Activated CD4-positive, alpha-beta T cell treated with anti-CD3 and anti-CD28 coated beads for 36 hours (primary cell): ENCODE measurements around the gene KLHL40. TPM values are rescaled to one million over a fixed set of nuclear protein-coding genes. Genes with fewer than 3 reads are reported as not detected.

ENCODE experiments used
- ATAC-seq: fragments of 200-7000 bp; cut with Tn5 transposase; one replicate; pipeline ENCODE4 v1.10.0; 2021; ENCODE audit warnings: mild to moderate bottlenecking, moderate library complexity
- CTCF ChIA-PET: fragments of 350-600 bp; sonication (Branson Sonifier 250); formaldehyde crosslinking; loops from one replicate; lab custom pipeline; 2021; ENCODE audit warnings: antibody characterized with exemption; lab: Charles Lee
- POLR2A ChIA-PET: fragments of 350-600 bp; sonication (Branson Sonifier 250); formaldehyde crosslinking; loops from one replicate; lab custom pipeline; 2021; ENCODE audit warnings: antibody characterized with exemption, inconsistent platforms; lab: Charles Lee
- DNase-seq: peaks from one replicate; pipeline ENCODE4 v3.0.0-alpha.2; 2020
- H3K27ac Mint-ChIP-seq: one replicate; pipeline ENCODE4 v1.8.0; 2021; ENCODE audit warnings: mixed read lengths
- H3K27me3 Mint-ChIP-seq: one replicate; pipeline ENCODE4 v1.8.0; 2021; ENCODE audit warnings: mixed read lengths
- H3K36me3 Mint-ChIP-seq: one replicate; pipeline ENCODE4 v1.8.0; 2021; ENCODE audit warnings: low read depth, mixed read lengths
- H3K4me1 Mint-ChIP-seq: one replicate; pipeline ENCODE4 v1.8.0; 2021; ENCODE audit warnings: mixed read lengths
- H3K4me3 Mint-ChIP-seq: one replicate; pipeline ENCODE4 v1.8.0; 2021; ENCODE audit warnings: mild to moderate bottlenecking, moderate library complexity, mixed read lengths
- H3K9me3 Mint-ChIP-seq: one replicate; pipeline ENCODE4 v1.8.0; 2021; ENCODE audit warnings: low read depth, mixed read lengths
- intact Hi-C, 2 experiments: fragments of 100-400 bp; cut with DNase I in 1 of 2; cut with micrococcal nuclease in 1 of 2; formaldehyde crosslinking; loops; one replicate each; pipeline versions ENCODE4 v1.14.2 to v1.15.1; 2022 to 2024; cut with DNase I, micrococcal nuclease
- total RNA-seq, 2 experiments: library from RNA; stranded (reverse); gene quantifications; one replicate each; pipeline ENCODE4 v1.2.3, GENCODE V29; 2021

The KLHL40 gene
- total RNA-seq, 2 experiments from 2014 or later: not detected

DNA sequence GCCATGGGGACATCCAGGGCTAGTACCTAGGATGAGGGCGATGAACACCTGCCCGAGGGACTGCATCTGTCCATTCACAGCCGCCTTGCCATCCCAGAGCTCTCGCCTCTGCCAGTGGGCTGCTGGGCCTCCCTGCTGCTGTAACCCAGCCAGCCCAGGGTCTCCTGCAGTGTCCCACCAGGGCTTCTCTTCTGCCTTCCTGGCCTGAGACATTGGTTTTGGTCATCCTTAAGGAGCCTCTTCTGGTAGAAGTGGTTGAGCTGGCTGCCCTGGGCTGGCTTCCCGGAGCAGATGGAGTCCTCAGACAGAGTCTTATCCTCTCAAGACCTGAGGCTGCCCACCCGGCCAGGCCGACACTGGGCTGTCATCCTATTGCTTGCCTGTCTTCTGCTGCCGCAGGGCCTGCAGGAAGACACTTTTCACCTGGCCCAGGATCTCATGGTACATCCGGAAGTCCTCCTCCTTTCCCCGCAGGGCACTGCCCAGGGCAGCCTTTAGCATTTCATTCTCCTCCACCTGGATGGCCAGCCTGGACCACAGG, 23.3 kb downstream of the KLHL40 start:
- ChIA-PET CTCF (no interaction called here), POLR2A (no interaction called here)
- Mint-ChIP-seq H3K4me3 (no peak overlapping the region), H3K9me3 (no peaks in the 10 kb centered on the region), H3K4me1 (no peaks in the 10 kb centered on the region), H3K36me3 (no peaks in the 10 kb centered on the region), H3K27me3 (no peaks in the 10 kb centered on the region), H3K27ac (no peak overlapping the region)
- no peak for DNase-seq
- ATAC-seq: no peak
- intact Hi-C loops: no loop called here

DNA sequence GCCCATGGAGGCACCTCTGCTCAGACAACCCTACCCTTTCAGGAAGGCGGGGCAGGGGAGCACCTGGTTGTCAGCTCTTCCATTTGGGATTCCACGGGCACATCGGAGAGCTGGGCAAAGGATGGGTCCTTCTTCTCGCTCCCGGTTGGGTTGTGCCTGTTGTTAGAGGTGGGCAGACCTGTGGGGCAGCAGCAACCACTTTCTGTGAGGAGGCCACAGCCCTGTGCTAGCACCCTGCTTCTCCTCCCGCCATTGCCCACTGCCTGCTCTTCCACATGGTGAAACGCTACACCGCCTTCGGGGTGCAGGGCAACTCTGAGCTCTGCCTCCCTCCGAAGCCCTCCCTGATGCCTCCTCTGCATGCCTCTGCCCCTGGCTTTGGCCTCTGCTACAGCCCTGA, 24.3 kb downstream of the KLHL40 start:
- H3K36me3 Mint-ChIP-seq: no peaks in the 10 kb centered on the region
- no peak overlapping the region for H3K4me3 Mint-ChIP-seq
- no peaks in the 10 kb centered on the region for H3K4me1 Mint-ChIP-seq
- DNase-seq (no peak), ATAC-seq (no peak)
- peaks cover 2% of the 10 kb centered on the region for H3K27me3 Mint-ChIP-seq
- ChIA-PET CTCF (no interaction called here), POLR2A (no interaction called here)
- no peaks in the 10 kb centered on the region for H3K9me3 Mint-ChIP-seq
- intact Hi-C loops: no loop called here
- no peak overlapping the region for H3K27ac Mint-ChIP-seq

DNA sequence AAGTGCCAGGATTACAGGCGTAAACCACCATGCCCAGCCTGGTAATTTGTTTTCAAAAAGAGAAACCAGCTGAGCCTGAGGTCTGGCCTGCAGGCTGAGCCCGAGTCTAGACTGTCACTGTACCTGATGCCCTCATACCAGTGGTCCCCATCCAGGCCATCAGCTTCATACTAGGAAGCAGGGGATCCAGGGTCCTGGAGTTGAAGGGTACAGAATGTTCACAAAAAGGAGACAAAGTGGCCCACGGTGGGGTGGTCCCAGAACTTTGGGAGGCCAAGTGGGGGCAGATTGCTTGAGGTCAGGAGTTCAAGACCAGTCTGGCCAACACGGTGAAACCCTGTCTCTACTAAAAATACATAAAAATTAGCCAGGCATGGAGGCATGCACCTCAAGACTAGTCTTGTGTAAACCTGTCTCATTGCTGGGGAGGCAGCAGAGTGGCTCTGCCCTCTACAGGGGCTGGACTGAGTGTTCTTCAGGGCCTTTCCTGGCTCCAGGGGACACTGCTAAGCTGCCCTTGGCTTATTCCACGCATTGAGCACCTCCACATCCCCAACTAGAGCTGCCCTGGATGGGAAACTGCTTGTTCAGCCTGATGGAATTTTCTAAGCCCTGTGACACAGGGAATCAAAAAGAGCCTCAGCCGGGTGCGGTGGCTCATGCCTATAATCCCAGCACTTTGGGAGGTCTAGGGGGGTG, 25.1 kb downstream of the KLHL40 start:
- ChIA-PET CTCF (no interaction called here), POLR2A (no interaction called here)
- H3K27ac Mint-ChIP-seq: no peak overlapping the region
- DNase-seq (no peak), ATAC-seq (no peak)
- H3K36me3 Mint-ChIP-seq: no peaks in the 10 kb centered on the region
- intact Hi-C loops: no loop called here
- H3K9me3 Mint-ChIP-seq: no peaks in the 10 kb centered on the region
- H3K4me3 Mint-ChIP-seq: no peak overlapping the region
- H3K27me3 Mint-ChIP-seq: peaks cover 2% of the 10 kb centered on the region
- H3K4me1 Mint-ChIP-seq: no peaks in the 10 kb centered on the region

DNA sequence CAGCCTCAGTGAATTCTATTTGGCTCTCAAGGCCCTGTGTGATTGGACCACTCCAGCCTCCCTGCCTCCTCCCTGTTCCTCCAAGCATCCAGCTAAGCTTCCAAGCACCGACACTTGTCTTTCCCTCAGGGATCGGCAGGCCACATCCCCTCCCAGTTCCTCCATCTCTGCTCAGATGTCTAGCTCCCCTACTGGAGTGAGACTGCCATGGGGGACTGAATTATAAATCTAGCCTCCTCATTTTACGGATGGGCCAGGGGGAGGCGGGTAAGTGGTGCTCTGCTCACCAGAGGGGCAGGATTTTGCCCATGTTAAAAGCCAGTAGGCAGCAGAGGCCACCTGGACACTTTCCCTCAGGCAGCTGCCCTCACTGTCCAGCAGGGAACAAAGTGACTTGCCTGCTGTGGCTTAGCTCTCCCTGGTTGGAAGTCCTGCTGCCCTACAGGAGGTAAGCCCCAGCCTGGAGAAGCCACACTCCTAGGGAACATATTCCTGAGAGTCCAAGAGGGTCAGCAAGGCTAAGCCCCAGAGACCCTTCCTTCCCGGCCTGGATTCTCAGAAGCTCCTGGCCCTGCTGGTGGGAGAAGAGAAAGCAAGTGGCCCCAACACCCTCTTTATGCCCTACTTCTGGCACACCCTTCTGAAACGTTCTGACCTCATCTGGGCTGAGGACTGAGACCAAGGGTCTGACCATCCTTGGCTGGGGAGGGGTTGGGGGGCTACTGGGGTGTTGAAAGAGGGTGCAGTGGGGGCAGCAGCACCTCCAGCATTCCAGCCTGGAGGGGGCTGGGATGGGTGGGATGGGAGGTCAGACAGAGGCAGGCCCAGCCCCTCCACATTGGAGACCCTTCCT, 26.4 kb downstream of the KLHL40 start:
- Mint-ChIP-seq H3K27ac (no peak overlapping the region), H3K36me3 (no peaks in the 10 kb centered on the region), H3K4me3 (no peak overlapping the region), H3K27me3 (peaks cover 2% of the 10 kb centered on the region), H3K9me3 (no peaks in the 10 kb centered on the region), H3K4me1 (no peaks in the 10 kb centered on the region)
- POLR2A ChIA-PET: no interaction called here
- intact Hi-C loops: no loop called here
- DNase-seq (no peak), ATAC-seq (no peak)
- CTCF ChIA-PET: interaction anchor here (0.5 to 1.2 kb wide), 2 partner anchors 31 to 657 kb away, joined by 3 to 4 read pairs; no protein-coding TSS in a partner anchor

DNA sequence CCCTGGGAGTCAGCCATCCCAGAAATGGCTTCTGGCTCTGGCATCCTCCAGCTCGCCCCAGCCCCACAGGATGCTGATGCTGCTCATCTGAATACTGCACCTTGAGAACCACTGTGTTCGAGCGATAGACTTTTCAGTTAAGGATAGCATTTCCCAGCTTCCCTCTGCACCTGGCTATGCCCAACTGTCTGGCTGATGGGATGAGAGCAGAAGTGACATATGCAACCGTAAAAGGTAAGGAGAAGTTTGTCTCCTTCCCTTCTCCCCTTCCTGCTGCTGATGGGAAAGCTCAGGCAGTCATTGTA, 27.0 kb downstream of the KLHL40 start:
- no peaks in the 10 kb centered on the region for H3K9me3 Mint-ChIP-seq
- no peak overlapping the region for H3K4me3 Mint-ChIP-seq
- no peak for ATAC-seq
- H3K36me3 Mint-ChIP-seq: no peaks in the 10 kb centered on the region
- no peak overlapping the region for H3K27ac Mint-ChIP-seq
- peaks cover 2% of the 10 kb centered on the region for H3K27me3 Mint-ChIP-seq
- no peaks in the 10 kb centered on the region for H3K4me1 Mint-ChIP-seq
- ChIA-PET CTCF (interaction anchor here (0.8 to 1.2 kb wide), 3 partner anchors 30 to 170 kb away, joined by 3 to 4 read pairs (median 4); no protein-coding TSS in a partner anchor), POLR2A (no interaction called here)
- intact Hi-C loops: no loop called here
- DNase-seq: no peak

DNA sequence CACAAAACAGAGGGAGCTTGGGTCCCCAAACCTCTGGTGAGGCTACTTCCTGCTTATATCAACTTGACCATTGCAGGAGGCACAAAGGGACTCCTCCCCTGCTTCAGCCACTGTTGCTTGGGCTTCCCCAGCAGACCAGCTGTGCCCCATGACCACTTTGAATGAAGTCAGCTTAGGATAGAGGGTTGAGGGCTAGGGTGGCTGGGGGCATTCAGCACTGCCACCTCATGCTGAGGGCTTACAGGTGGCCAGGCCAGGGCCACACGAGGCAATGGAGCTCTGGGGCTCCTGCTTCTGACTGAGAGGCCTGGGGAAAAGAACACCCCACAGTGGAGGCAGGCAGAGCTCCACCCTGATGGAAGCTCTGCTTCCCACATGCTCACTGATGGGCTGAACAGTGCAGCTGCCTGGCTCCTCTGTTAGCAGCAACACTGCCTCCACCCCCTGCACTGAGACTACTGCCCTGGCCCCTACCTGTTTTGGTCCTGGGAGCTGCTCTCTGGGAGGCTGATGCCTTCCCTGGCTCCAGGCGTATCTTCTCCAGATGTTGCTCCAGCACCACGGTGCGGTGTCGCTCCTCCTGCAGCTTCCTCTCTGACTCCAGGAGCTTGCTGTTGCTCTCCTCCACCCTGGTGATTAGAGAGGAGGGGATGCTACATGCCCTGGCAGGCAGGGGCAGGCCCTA, 27.5 kb downstream of the KLHL40 start:
- ATAC-seq (no peak), DNase-seq (no peak)
- Mint-ChIP-seq H3K27me3 (peaks cover 2% of the 10 kb centered on the region), H3K27ac (no peak overlapping the region), H3K9me3 (no peaks in the 10 kb centered on the region), H3K4me3 (no peak overlapping the region), H3K4me1 (no peaks in the 10 kb centered on the region), H3K36me3 (no peaks in the 10 kb centered on the region)
- ChIA-PET POLR2A (no interaction called here), CTCF (interaction anchor here (0.7 to 1.2 kb wide), 7 partner anchors 23 to 170 kb away, joined by 3 to 4 read pairs (median 3); no protein-coding TSS in a partner anchor)
- intact Hi-C loops: no loop called here

DNA sequence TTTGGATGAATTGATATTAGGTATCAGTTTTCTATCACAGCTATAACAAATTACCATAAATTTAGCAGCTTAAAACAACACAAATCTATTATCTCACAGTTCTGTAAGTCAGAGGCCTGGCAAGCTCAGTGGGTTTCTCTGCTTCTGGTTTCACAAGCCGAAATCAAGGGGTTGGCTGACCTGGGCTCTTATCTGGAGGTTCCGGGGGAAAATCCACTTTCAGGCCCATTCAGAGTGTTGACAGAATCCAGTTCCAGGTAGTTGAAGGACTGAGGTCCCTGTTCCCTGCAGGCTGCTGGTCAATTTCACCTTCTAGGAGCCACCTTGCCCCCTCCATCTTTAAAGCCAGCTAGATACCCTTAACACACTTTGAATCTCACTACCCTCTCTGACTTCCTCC, 28.4 kb downstream of the KLHL40 start:
- no peaks in the 10 kb centered on the region for H3K36me3 Mint-ChIP-seq
- no peaks in the 10 kb centered on the region for H3K9me3 Mint-ChIP-seq
- ATAC-seq: no peak
- CTCF ChIA-PET: interaction anchor here (0.9 to 1.2 kb wide), 5 partner anchors 31 to 49 kb away, joined by 3 read pairs; no protein-coding TSS in a partner anchor
- no peaks in the 10 kb centered on the region for H3K4me1 Mint-ChIP-seq
- no peak overlapping the region for H3K4me3 Mint-ChIP-seq
- H3K27me3 Mint-ChIP-seq: peaks cover 2% of the 10 kb centered on the region
- intact Hi-C loops: no loop called here
- no peak for DNase-seq
- POLR2A ChIA-PET: no interaction called here
- no peak overlapping the region for H3K27ac Mint-ChIP-seq

DNA sequence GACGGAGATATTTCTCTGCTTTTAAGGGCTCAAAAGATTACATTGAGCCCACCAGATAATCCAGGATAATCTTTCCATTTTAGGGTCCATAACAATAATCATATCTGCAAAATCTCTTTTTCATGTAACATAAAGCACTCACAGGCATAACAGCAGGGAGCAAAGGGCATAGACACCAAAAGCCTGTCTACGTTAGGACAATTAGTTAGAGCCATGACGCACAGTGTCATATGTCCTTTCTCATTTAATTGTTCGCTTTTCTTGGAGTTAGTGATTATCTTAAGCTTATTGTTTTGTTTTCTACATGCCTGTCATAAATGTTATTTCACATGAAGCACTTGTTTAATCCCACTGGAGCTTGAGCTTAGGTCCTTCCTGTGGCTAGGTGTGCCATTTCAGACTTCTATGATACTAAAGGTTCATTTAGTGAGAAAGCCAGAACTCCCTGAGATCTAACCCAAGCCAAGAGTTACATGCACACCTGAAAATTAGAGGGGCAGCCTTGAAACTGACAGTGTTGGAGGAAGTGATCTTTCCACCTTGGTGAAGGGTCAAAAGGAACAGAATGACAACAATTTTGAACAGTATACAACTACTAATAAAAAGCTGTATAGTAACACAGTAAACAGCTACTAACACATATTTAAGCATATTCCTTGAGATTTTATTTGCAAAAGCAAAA, 29.0 kb downstream of the KLHL40 start:
- ATAC-seq (no peak), DNase-seq (no peak)
- ChIA-PET CTCF (interaction anchor here (0.9 kb wide), 1 partner anchor 31 kb away, joined by 3 read pairs; no protein-coding TSS in a partner anchor), POLR2A (no interaction called here)
- no peak overlapping the region for H3K27ac Mint-ChIP-seq
- H3K4me1 Mint-ChIP-seq: no peaks in the 10 kb centered on the region
- H3K9me3 Mint-ChIP-seq: no peaks in the 10 kb centered on the region
- H3K36me3 Mint-ChIP-seq: no peaks in the 10 kb centered on the region
- no peak overlapping the region for H3K4me3 Mint-ChIP-seq
- peaks cover 2% of the 10 kb centered on the region for H3K27me3 Mint-ChIP-seq
- intact Hi-C loops: no loop called here

DNA sequence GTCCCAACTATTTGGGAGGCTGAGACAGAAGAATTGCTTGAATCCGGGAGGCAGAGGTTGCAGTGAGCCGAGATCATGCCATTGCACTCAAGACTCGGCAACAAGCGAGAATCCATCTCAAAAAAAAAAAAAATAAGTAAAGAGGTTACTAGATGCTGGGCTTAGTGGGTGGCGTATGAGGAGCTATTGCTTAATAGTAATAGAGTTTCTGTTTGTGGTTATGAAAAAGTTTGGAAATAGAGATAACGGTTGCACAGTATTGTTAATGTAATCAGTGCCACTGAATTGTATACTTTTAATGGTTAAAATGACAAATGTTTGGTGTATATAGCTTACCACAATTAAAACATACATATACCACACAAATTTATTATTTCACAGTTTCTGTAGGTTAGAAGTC, 32.0 kb downstream of the KLHL40 start:
- Mint-ChIP-seq H3K36me3 (no peaks in the 10 kb centered on the region), H3K9me3 (no peaks in the 10 kb centered on the region), H3K4me3 (no peak overlapping the region), H3K4me1 (no peaks in the 10 kb centered on the region), H3K27me3 (peaks cover 3% of the 10 kb centered on the region), H3K27ac (no peak overlapping the region)
- ATAC-seq (no peak), DNase-seq (no peak)
- intact Hi-C loops: no loop called here
- POLR2A ChIA-PET: no interaction called here
- CTCF ChIA-PET: interaction anchor here (0.9 kb wide), 1 partner anchor 104 kb away, joined by 4 read pairs; no protein-coding TSS in a partner anchor

DNA sequence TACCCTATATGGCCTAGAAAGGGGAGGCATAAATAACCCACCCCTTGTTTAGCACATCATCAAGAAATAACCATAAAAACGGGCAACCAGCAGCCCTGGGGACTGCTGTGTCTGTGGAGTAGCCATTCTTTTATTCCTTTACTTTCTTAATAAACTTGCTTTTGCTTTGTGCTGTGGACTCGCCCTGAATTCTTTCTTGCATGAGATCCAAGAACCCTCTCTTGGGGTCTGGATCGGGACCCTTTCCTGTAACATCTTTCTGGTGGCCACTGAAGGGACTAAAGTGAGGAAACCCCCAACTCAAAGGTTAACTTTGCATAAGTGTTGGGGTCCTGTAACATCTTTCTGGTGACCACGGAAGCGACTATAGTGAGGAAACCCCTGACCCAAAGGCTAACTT, 33.0 kb downstream of the KLHL40 start:
- no peak overlapping the region for H3K4me3 Mint-ChIP-seq
- H3K9me3 Mint-ChIP-seq: no peaks in the 10 kb centered on the region
- H3K4me1 Mint-ChIP-seq: no peaks in the 10 kb centered on the region
- DNase-seq: no peak
- H3K36me3 Mint-ChIP-seq: no peaks in the 10 kb centered on the region
- POLR2A ChIA-PET: no interaction called here
- H3K27me3 Mint-ChIP-seq: peaks cover 3% of the 10 kb centered on the region
- intact Hi-C loops: no loop called here
- ATAC-seq: no peak
- H3K27ac Mint-ChIP-seq: no peak overlapping the region
- CTCF ChIA-PET: no interaction called here

DNA sequence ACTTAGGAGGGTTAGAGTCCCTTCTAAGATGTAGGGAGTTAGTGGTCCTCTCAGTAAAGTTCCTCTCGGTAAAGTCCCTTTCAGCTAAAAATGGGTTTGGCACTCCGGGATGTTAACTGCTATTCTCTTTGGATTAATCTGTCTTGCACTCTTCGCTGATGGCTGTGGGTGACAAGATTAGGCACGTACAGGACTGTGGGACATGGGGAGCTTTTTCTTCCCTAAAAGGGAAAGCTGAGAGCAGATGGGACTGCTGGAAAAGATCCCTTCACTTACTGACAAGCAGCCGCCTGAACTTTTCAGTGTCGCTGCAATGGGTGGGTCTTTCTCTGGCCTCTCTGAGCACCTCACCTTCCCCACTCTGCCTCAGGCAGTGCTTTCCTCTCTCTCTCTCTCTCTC, 33.7 kb downstream of the KLHL40 start:
- H3K9me3 Mint-ChIP-seq: no peaks in the 10 kb centered on the region
- CTCF ChIA-PET: no interaction called here
- DNase-seq (no peak), ATAC-seq (no peak)
- H3K4me1 Mint-ChIP-seq: no peaks in the 10 kb centered on the region
- POLR2A ChIA-PET: no interaction called here
- intact Hi-C loops: no loop called here
- H3K27me3 Mint-ChIP-seq: peaks cover 3% of the 10 kb centered on the region
- H3K4me3 Mint-ChIP-seq: no peak overlapping the region
- no peaks in the 10 kb centered on the region for H3K36me3 Mint-ChIP-seq
- no peak overlapping the region for H3K27ac Mint-ChIP-seq
